Measurements from ENCODE around the gene OR7A10.
"Not testable (repeated sequence)": the region's sequence is repeated elsewhere in the genome, so short reads cannot be mapped to it uniquely, and the experiment has no call there.

Gene OR7A10

DNA sequence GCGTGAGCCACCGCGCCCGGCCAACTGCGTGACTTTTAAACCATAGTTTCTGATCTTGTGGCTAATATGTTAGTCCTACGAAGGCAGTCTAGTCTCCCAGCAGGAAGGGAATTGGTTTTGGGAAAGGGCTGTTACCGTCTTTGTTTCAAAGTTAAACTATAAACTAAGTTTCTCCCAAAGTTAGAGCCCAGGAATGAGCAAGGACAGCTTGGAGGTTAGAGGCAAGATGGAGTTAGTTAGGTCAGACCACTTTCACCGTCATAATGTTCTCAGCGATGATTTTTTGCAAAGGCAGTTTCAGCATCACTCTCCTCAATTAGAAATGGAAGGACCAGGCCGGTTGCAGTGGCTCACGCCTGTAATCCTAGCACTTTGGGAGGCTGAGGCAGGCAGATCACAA lies 52.7 kb downstream of the OR7A10 start:
- Histone ChIP-seq H3K4me1 (ENCODE audit: low read depth, poor library complexity, severe bottlenecking) (no peaks in the 10 kb centered on the region), H3K27ac (no peak overlapping the region), H2AFZ (ENCODE audit: low read depth) (no peak overlapping the region), H3K4me3 (IDR thresholded peaks at IDR 0.05; ENCODE audit: insufficient read depth, low read depth, low read length) (no peak overlapping the region), H3K79me2 (ENCODE audit: insufficient read depth, low read depth) (no peaks in the 10 kb centered on the region), H4K20me1 (ENCODE audit: insufficient read depth) (no peaks in the 10 kb centered on the region), H3K27me3 (ENCODE audit: insufficient read depth, low read depth) (no peaks in the 10 kb centered on the region; the same call in 1 of the 2 replicates), H3K9ac (no peak overlapping the region), H3K36me3 (ENCODE audit: insufficient read depth) (no peaks in the 10 kb centered on the region), H3K4me2 (no peak overlapping the region)
- TF ChIP-seq, protein P1, sequence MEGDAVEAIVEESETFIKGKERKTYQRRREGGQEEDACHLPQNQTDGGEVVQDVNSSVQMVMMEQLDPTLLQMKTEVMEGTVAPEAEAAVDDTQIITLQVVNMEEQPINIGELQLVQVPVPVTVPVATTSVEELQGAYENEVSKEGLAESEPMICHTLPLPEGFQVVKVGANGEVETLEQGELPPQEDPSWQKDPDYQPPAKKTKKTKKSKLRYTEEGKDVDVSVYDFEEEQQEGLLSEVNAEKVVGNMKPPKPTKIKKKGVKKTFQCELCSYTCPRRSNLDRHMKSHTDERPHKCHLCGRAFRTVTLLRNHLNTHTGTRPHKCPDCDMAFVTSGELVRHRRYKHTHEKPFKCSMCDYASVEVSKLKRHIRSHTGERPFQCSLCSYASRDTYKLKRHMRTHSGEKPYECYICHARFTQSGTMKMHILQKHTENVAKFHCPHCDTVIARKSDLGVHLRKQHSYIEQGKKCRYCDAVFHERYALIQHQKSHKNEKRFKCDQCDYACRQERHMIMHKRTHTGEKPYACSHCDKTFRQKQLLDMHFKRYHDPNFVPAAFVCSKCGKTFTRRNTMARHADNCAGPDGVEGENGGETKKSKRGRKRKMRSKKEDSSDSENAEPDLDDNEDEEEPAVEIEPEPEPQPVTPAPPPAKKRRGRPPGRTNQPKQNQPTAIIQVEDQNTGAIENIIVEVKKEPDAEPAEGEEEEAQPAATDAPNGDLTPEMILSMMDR (conservative IDR thresholded peaks at IDR 0.05; ENCODE audit: low read depth, low read length): no peak

DNA sequence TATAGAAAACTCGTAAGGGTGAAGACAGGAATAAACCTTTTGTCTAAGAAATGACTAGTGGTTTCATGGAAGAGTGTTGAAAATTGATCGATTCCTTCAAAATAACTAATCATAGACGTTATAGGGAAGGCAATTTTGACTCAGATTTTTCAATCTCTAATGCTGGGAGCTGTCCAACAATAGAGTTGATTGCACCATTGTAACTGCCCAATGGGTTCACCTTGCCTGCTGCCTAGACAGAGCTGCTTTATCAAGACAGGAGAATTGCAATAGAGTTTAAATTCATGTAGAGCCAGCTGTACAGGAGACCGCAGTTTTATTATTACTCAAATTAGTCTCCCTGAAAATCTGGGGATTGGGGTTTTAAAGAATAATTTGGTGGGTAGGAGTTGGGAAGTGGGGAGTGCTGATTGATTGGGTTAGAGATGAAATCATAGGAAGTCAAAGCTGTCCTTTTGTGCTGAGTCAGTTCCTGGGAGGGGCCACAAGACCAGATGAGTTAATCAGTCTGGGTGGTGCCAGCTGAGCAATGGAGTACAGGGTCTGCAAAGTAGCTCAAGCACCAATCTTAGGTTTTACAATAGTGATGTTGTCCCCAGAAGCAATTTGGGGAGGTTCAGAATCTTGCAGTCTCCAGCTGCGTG lies 53.5 kb downstream of the OR7A10 start:
- Histone ChIP-seq H3K4me3 (IDR thresholded peaks at IDR 0.05; ENCODE audit: insufficient read depth, low read depth, low read length) (no peak overlapping the region), H3K4me2 (no peak overlapping the region), H3K36me3 (ENCODE audit: insufficient read depth) (no peaks in the 10 kb centered on the region), H3K4me1 (ENCODE audit: low read depth, poor library complexity, severe bottlenecking) (no peaks in the 10 kb centered on the region), H3K79me2 (ENCODE audit: insufficient read depth, low read depth) (no peaks in the 10 kb centered on the region), H3K9ac (no peak overlapping the region), H4K20me1 (ENCODE audit: insufficient read depth) (no peaks in the 10 kb centered on the region), H3K27me3 (ENCODE audit: insufficient read depth, low read depth) (no peaks in the 10 kb centered on the region; the same call in 1 of the 2 replicates), H2AFZ (ENCODE audit: low read depth) (no peak overlapping the region), H3K27ac (no peak overlapping the region)
- TF ChIP-seq, protein P1 (conservative IDR thresholded peaks at IDR 0.05; ENCODE audit: low read depth, low read length): no peak

DNA sequence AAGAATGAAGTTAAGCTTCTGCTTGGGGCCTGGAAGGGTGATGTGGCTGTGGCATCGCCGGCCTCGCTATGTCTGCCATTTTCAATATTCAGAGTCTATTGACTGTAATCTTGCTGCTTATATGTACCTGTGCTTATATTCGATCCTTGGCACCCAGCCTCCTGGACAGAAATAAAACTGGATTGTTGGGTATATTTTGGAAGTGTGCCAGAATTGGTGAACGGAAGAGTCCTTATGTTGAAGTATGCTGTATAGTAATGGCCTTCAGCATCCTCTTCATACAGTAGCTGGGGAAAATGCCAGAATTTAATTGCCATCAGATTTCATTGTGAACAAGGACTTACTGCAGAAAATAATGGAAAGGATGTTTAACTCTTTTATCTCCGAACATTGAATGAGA lies 56.5 kb downstream of the OR7A10 start:
- not testable (repeated sequence) for H3K79me2 ChIP-seq (ENCODE audit: insufficient read depth, low read depth); H4K20me1 ChIP-seq (ENCODE audit: insufficient read depth); H3K4me3 ChIP-seq (IDR thresholded peaks at IDR 0.05; ENCODE audit: insufficient read depth, low read depth, low read length); H3K27me3 ChIP-seq (ENCODE audit: insufficient read depth, low read depth); H3K4me2 ChIP-seq; H2AFZ ChIP-seq (ENCODE audit: low read depth); H3K36me3 ChIP-seq (ENCODE audit: insufficient read depth); H3K9ac ChIP-seq; H3K4me1 ChIP-seq (ENCODE audit: low read depth, poor library complexity, severe bottlenecking); H3K27ac ChIP-seq
